ENCODE data around the gene C10orf90. TPM values are rescaled to one million over a fixed set of nuclear protein-coding genes. Genes with fewer than 3 reads are reported as not detected.

C10orf90 gene
- total RNA-seq, 2 donors from 2014 or later: 0.33 TPM; not detected in 1

DNA sequence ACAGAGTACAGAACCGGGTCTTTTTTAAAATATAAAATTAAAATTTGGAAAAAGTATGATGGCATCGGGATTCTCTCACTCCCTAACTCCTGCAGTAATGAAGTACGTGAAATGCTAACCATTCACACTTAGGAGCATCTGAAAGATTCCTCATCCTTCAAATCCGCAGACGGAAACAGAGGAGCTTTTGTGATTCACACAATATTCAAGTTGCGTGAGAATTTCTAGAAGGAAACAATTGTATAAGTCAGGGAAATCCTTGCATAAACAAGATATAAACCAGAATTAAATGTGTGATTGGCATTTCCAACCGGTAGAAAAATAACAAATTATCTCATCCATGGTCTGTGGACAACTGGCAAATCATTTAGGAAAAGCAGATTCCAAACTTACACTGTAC lies 179.0 kb downstream of the C10orf90 start:
- no peak for DNase-seq
- Histone ChIP-seq H3K36me3 (ENCODE audit: control insufficient read depth, insufficient read depth, low read length) (no peaks in the 10 kb centered on the region), H3K4me3 (ENCODE audit: low read length) (no peak overlapping the region), H3K9ac (ENCODE audit: extremely low read depth, low read length, poor library complexity, severe bottlenecking) (no peak overlapping the region), H3K4me1 (ENCODE audit: control insufficient read depth, insufficient read depth, low read length) (no peaks in the 10 kb centered on the region), H3K27me3 (ENCODE audit: control insufficient read depth, insufficient read depth, low read length, poor library complexity, severe bottlenecking) (no peaks in the 10 kb centered on the region), H3K27ac (ENCODE audit: low read depth, low read length) (no peak overlapping the region), H3K9me3 (ENCODE audit: control insufficient read depth, low read length) (no peaks in the 10 kb centered on the region)
- H3K4me3 Mint-ChIP-seq: no peak overlapping the region
- H3K4me1 Mint-ChIP-seq: no peaks in the 10 kb centered on the region
- H3K27me3 Mint-ChIP-seq (ENCODE audit: insufficient read depth): no peaks in the 10 kb centered on the region
- H3K9me3 Mint-ChIP-seq: peaks cover 9% of the 10 kb centered on the region
- 87 to 89% methylated on average over 1 to 5 of the region's 7 CpGs for WGBS, 2 experiments (ENCODE audit: insufficient coverage in 1 of 2, insufficient read length in 1 of 2)
- H3K27ac Mint-ChIP-seq: no peak overlapping the region
- H3K36me3 Mint-ChIP-seq (ENCODE audit: low read depth): no peaks in the 10 kb centered on the region
- TF ChIP-seq, protein P1, sequence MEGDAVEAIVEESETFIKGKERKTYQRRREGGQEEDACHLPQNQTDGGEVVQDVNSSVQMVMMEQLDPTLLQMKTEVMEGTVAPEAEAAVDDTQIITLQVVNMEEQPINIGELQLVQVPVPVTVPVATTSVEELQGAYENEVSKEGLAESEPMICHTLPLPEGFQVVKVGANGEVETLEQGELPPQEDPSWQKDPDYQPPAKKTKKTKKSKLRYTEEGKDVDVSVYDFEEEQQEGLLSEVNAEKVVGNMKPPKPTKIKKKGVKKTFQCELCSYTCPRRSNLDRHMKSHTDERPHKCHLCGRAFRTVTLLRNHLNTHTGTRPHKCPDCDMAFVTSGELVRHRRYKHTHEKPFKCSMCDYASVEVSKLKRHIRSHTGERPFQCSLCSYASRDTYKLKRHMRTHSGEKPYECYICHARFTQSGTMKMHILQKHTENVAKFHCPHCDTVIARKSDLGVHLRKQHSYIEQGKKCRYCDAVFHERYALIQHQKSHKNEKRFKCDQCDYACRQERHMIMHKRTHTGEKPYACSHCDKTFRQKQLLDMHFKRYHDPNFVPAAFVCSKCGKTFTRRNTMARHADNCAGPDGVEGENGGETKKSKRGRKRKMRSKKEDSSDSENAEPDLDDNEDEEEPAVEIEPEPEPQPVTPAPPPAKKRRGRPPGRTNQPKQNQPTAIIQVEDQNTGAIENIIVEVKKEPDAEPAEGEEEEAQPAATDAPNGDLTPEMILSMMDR (conservative IDR thresholded peaks at IDR 0.05): no peak

DNA sequence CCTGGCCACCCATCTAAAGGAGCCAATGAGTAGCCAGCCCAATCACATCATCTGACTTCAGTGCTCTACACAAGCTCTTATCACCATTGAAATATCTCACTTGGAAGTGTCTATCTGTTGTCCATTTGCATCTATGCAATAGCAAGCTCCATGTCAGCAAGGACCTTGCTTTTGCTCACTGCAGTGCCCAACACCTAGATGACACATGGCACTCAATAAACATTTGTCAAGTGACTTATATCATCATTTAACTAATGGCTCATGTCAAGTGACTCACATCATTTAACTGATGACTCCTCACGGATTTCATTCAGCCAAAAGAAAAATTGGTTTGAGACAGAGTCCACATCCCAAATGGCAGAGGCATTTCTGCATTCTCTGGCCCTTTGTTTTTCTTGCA lies 189.3 kb downstream of the C10orf90 start:
- 86 to 100% methylated on average over 1 of the region's 1 CpG for WGBS, 2 experiments (ENCODE audit: insufficient coverage in 1 of 2, insufficient read length in 1 of 2)
- H3K27ac ChIP-seq (ENCODE audit: low read depth, low read length): no peak overlapping the region
- H3K4me3 ChIP-seq (ENCODE audit: low read length): no peak overlapping the region
- no peaks in the 10 kb centered on the region for H3K36me3 Mint-ChIP-seq (ENCODE audit: low read depth)
- H3K9ac ChIP-seq (ENCODE audit: extremely low read depth, low read length, poor library complexity, severe bottlenecking): no peak overlapping the region
- no peaks in the 10 kb centered on the region for H3K9me3 Mint-ChIP-seq
- no peaks in the 10 kb centered on the region for H3K4me1 Mint-ChIP-seq
- no peak for DNase-seq
- no peaks in the 10 kb centered on the region for H3K4me1 ChIP-seq (ENCODE audit: control insufficient read depth, insufficient read depth, low read length)
- TF ChIP-seq, protein P1 (conservative IDR thresholded peaks at IDR 0.05): no peak
- H3K36me3 ChIP-seq (ENCODE audit: control insufficient read depth, insufficient read depth, low read length): no peaks in the 10 kb centered on the region
- no peaks in the 10 kb centered on the region for H3K27me3 ChIP-seq (ENCODE audit: control insufficient read depth, insufficient read depth, low read length, poor library complexity, severe bottlenecking)
- H3K9me3 ChIP-seq (ENCODE audit: control insufficient read depth, low read length): no peaks in the 10 kb centered on the region
- H3K4me3 Mint-ChIP-seq: no peak overlapping the region
- peaks cover 2% of the 10 kb centered on the region for H3K27me3 Mint-ChIP-seq (ENCODE audit: insufficient read depth)
- H3K27ac Mint-ChIP-seq: no peak overlapping the region

DNA sequence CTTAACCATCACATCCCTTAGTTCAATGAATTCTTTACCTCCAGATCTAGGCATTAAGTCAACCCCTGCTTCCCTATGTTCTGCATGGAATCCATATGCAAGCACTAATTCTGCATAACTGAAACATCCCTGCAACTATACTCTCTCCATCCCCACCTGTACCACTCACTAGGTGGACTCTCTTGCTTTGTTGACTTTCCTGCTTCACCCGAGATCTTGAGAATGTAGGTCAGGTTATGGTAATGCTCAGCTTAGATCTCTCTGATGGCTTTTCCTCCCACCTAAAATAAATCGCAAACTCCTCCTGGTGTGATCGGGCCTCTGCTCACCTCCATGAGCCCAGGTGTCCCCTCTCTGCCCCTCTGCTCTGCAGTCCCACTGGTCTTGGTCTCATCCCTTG lies 189.8 kb downstream of the C10orf90 start:
- H3K4me1 Mint-ChIP-seq: no peaks in the 10 kb centered on the region
- no peaks in the 10 kb centered on the region for H3K9me3 ChIP-seq (ENCODE audit: control insufficient read depth, low read length)
- 88 to 100% methylated on average over 3 of the region's 3 CpGs for WGBS, 2 experiments (ENCODE audit: insufficient coverage in 1 of 2, insufficient read length in 1 of 2)
- no peak overlapping the region for H3K4me3 Mint-ChIP-seq
- H3K4me1 ChIP-seq (ENCODE audit: control insufficient read depth, insufficient read depth, low read length): no peaks in the 10 kb centered on the region
- H3K27me3 ChIP-seq (ENCODE audit: control insufficient read depth, insufficient read depth, low read length, poor library complexity, severe bottlenecking): no peaks in the 10 kb centered on the region
- no peak overlapping the region for H3K27ac ChIP-seq (ENCODE audit: low read depth, low read length)
- DNase-seq: no peak
- peaks cover 2% of the 10 kb centered on the region for H3K27me3 Mint-ChIP-seq (ENCODE audit: insufficient read depth)
- H3K36me3 ChIP-seq (ENCODE audit: control insufficient read depth, insufficient read depth, low read length): no peaks in the 10 kb centered on the region
- no peak overlapping the region for H3K4me3 ChIP-seq (ENCODE audit: low read length)
- H3K9me3 Mint-ChIP-seq: no peaks in the 10 kb centered on the region
- no peak overlapping the region for H3K9ac ChIP-seq (ENCODE audit: extremely low read depth, low read length, poor library complexity, severe bottlenecking)
- H3K36me3 Mint-ChIP-seq (ENCODE audit: low read depth): no peaks in the 10 kb centered on the region
- H3K27ac Mint-ChIP-seq: no peak overlapping the region
- TF ChIP-seq, protein P1 (conservative IDR thresholded peaks at IDR 0.05): no peak

All from endodermal cell (in vitro differentiated cells).